ENCODE results near the gene ACP3. TPM values are rescaled to one million over a fixed set of nuclear protein-coding genes. Genes with fewer than 3 reads are reported as not detected.
A peak's percentile ranks its signal among the peaks of the same experiment; 100 is the strongest.

The ACP3 gene
- polyA plus RNA-seq, 1 experiment = 0.37 TPM

DNA sequence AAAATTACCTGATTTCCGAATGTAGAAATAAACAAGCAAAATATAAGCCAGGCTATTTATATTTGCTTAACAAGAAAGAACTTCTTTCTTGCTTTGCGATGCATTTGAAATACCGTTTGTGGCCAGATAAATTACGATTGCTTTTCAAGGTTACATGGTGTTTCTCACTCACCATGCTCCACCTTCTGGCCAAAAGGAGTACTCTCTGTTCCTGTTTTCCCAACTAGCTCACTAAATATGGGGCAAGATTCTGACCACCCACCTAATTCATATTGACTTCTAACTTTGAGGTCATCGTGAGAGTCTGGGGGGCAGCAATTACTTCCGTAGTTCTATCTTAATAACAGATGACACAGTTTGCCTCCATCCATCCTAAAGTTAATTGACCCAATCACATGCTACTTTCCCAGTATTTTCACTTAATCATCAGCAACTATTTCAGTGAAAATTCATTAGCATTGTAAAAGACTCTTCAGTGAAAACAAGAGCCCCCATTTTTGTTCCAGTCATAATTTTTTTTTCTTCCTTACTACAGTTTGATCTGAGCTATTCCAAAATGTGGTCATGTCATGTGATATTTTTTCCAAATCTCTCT lies 25.9 kb downstream of the ACP3 start:
- peak; percentile 4 for DNase-seq (ENCODE audit: low read depth)
- Histone ChIP-seq H3K27me3 (ENCODE audit: control insufficient read depth, insufficient read depth, low read length) (no peaks in the 10 kb centered on the region), H3K4me3 (ENCODE audit: low read depth, low read length) (no peak overlapping the region), H3K36me3 (ENCODE audit: control insufficient read depth, insufficient read depth, low read length) (no peaks in the 10 kb centered on the region)
- POLR2A ChIA-PET = no interaction called here
- TF ChIP-seq, protein P1, sequence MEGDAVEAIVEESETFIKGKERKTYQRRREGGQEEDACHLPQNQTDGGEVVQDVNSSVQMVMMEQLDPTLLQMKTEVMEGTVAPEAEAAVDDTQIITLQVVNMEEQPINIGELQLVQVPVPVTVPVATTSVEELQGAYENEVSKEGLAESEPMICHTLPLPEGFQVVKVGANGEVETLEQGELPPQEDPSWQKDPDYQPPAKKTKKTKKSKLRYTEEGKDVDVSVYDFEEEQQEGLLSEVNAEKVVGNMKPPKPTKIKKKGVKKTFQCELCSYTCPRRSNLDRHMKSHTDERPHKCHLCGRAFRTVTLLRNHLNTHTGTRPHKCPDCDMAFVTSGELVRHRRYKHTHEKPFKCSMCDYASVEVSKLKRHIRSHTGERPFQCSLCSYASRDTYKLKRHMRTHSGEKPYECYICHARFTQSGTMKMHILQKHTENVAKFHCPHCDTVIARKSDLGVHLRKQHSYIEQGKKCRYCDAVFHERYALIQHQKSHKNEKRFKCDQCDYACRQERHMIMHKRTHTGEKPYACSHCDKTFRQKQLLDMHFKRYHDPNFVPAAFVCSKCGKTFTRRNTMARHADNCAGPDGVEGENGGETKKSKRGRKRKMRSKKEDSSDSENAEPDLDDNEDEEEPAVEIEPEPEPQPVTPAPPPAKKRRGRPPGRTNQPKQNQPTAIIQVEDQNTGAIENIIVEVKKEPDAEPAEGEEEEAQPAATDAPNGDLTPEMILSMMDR (IDR thresholded peaks at IDR 0.05; ENCODE audit: insufficient read depth, low read depth, low read length) = peak; percentile 80
- CTCF ChIA-PET = interaction anchor here (0.7 to 16.4 kb wide), 23 partner anchors 9 to 388 kb away, joined by 3 to 178 read pairs (median 7); partner anchors contain the start of gene ACP3

DNA sequence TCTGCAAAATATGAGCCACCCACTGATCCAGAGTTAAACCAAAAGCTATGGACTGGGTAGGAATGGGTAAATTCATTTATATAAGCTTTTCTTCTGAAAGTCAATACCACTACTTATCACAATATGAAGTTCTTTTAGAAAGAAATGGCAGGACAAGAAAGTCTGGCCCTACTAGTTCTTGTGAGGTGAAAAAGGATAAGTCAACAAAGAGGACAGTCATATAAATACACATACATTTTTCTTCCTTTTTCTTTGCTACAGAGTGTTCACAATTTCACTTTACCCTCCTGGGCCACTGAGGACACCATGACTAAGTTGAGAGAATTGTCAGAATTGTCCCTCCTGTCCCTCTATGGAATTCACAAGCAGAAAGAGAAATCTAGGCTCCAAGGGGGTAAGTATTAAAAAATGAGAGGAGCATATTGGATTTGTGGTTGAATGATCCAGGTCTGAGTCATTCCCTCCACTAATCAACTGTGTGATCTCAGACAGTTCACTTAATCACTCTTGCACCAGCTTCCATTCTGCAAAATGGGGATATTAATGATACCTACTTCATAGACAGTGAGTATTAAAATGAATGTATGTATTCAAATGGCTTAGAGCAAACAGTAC lies 27.6 kb downstream of the ACP3 start:
- ChIA-PET CTCF (interaction anchor here (1.1 to 16.4 kb wide), 4 partner anchors 21 to 95 kb away, joined by 3 to 178 read pairs (median 96); no protein-coding TSS in a partner anchor), POLR2A (no interaction called here)
- TF ChIP-seq, protein P1 (IDR thresholded peaks at IDR 0.05; ENCODE audit: insufficient read depth, low read depth, low read length) = no peak
- Histone ChIP-seq H3K36me3 (ENCODE audit: control insufficient read depth, insufficient read depth, low read length) (no peaks in the 10 kb centered on the region), H3K27me3 (ENCODE audit: control insufficient read depth, insufficient read depth, low read length) (no peaks in the 10 kb centered on the region), H3K4me3 (ENCODE audit: low read depth, low read length) (no peak overlapping the region)
- DNase-seq (ENCODE audit: low read depth) = no peak

GRCh38 chr3:132346841-132347736 lies 29.9 kb downstream of the ACP3 start:
- CTCF ChIA-PET = interaction anchor here (1.3 to 16.4 kb wide), 3 partner anchors 51 to 89 kb away, joined by 4 to 178 read pairs (median 134); no protein-coding TSS in a partner anchor

GRCh38 chr3:132347811-132348210 lies 30.6 kb downstream of the ACP3 start:
- ChIA-PET POLR2A (no interaction called here), CTCF (interaction anchor here (1.3 to 16.4 kb wide), 3 partner anchors 50 to 90 kb away, joined by 4 to 178 read pairs (median 134); no protein-coding TSS in a partner anchor)
- TF ChIP-seq, protein P1 (IDR thresholded peaks at IDR 0.05; ENCODE audit: insufficient read depth, low read depth, low read length) = no peak
- Histone ChIP-seq H3K36me3 (ENCODE audit: control insufficient read depth, insufficient read depth, low read length) (no peaks in the 10 kb centered on the region), H3K27me3 (ENCODE audit: control insufficient read depth, insufficient read depth, low read length) (no peaks in the 10 kb centered on the region), H3K4me3 (ENCODE audit: low read depth, low read length) (no peak overlapping the region)
- DNase-seq (ENCODE audit: low read depth) = no peak

More at GRCh38 chr3:132346841-132347736, 29.9 kb downstream of the ACP3 start:
- H3K4me3 ChIP-seq (ENCODE audit: low read depth, low read length) = no peak overlapping the region
- TF ChIP-seq, protein P1 (IDR thresholded peaks at IDR 0.05; ENCODE audit: insufficient read depth, low read depth, low read length) = no peak
- POLR2A ChIA-PET = no interaction called here
- H3K36me3 ChIP-seq (ENCODE audit: control insufficient read depth, insufficient read depth, low read length) = no peaks in the 10 kb centered on the region
- DNase-seq (ENCODE audit: low read depth) = peak; percentile 6
- no peaks in the 10 kb centered on the region for H3K27me3 ChIP-seq (ENCODE audit: control insufficient read depth, insufficient read depth, low read length)

Measured in BJ (cell line).